ENCODE results near the gene EXOC6B.
"Not testable (repeated sequence)": the region's sequence is repeated elsewhere in the genome, so short reads cannot be mapped to it uniquely, and the experiment has no call there.

Gene EXOC6B

GRCh38 chr2:72638600-72639211, 187.1 kb downstream of the EXOC6B start:
- H3K4me3 ChIP-seq (ENCODE audit: low read depth, low read length), result no peak overlapping the region
- no peak for DNase-seq (ENCODE audit: low read depth)

- no peak for DNase-seq (ENCODE audit: low read depth)
- no peak overlapping the region for H3K4me3 ChIP-seq (ENCODE audit: low read depth, low read length)
Observed at GRCh38 chr2:72636210-72636609, 189.6 kb downstream of the EXOC6B start.

DNA sequence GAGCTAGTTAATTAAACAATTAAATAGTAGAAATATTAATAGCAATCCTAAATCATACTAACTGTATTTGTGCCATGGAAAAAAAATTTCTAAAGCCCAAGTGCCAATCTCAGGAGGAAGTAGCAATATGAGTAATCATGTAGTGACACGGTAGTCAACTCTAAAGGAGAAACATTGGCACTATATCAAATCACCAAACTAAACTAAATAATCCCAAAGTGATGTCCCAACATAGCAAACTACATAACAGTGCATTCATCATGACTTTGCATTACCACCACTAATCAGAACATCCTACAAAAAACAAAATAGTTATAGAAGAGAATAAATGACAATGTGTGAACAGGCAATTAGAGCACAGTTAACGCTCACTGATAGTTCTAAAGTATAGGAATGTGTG, 195.1 kb downstream of the EXOC6B start:
- H3K4me3 ChIP-seq (ENCODE audit: low read depth, low read length), result no peak overlapping the region
- DNase-seq (ENCODE audit: low read depth), result no peak

GRCh38 chr2:72629062-72629461, 196.8 kb downstream of the EXOC6B start:
- DNase-seq (ENCODE audit: low read depth), result no peak
- no peak overlapping the region for H3K4me3 ChIP-seq (ENCODE audit: low read depth, low read length)

GRCh38 chr2:72627083-72627482, 198.8 kb downstream of the EXOC6B start:
- H3K4me3 ChIP-seq (ENCODE audit: low read depth, low read length), result no peak overlapping the region
- no peak for DNase-seq (ENCODE audit: low read depth)

DNA sequence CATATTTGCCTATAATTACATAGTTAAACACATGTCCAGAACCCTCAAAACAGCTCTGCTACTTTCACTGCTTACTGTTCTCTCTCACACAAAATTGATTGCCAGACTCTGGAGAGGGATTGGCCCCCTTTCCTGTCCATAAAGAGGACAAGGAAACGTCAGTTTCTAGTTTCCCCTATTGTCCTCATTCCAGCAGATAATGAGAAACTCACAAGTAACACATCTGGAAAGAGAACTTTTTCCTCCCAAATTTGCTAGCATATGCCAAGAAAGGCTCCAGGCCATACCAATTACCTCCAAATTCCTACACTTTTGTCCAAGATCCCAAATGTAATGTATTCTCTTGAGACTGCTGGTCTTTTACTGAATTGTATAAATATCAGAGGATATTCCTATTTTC, 200.5 kb downstream of the EXOC6B start:
- H3K4me3 ChIP-seq (ENCODE audit: low read depth, low read length), result no peak overlapping the region
- DNase-seq (ENCODE audit: low read depth), result no peak

DNA sequence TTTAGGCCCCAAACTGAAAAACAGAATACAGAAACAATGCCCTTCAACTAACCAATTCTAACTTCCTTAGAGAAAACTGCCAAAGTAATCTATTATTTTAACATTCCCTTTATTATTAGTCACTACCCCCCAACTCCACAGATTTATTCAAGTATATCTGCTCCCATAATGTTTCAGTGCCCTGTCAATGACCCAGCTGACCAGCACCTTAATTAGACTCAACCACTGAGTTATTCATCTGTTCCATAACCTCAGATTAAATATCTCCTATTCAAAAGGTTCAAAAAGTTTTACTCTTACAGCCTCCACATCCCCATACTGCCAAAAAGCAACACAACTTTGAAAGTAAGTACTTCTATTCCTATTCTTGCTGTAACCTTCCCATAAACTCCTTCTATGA, 202.4 kb downstream of the EXOC6B start:
- DNase-seq (ENCODE audit: low read depth), result no peak
- no peak overlapping the region for H3K4me3 ChIP-seq (ENCODE audit: low read depth, low read length)

- H3K4me3 ChIP-seq (ENCODE audit: low read depth, low read length), result no peak overlapping the region
- DNase-seq (ENCODE audit: low read depth), result no peak
Observed at GRCh38 chr2:72619626-72620025, 206.2 kb downstream of the EXOC6B start.

- no peak for DNase-seq (ENCODE audit: low read depth)
- no peak overlapping the region for H3K4me3 ChIP-seq (ENCODE audit: low read depth, low read length)
Observed at GRCh38 chr2:72613931-72614330, 211.9 kb downstream of the EXOC6B start.

GRCh38 chr2:72612614-72613160, 213.1 kb downstream of the EXOC6B start:
- DNase-seq (ENCODE audit: low read depth), result no peak
- H3K4me3 ChIP-seq (ENCODE audit: low read depth, low read length), result no peak overlapping the region

GRCh38 chr2:72607189-72607588, 218.6 kb downstream of the EXOC6B start:
- no peak overlapping the region for H3K4me3 ChIP-seq (ENCODE audit: low read depth, low read length)
- DNase-seq (ENCODE audit: low read depth), result no peak

DNA sequence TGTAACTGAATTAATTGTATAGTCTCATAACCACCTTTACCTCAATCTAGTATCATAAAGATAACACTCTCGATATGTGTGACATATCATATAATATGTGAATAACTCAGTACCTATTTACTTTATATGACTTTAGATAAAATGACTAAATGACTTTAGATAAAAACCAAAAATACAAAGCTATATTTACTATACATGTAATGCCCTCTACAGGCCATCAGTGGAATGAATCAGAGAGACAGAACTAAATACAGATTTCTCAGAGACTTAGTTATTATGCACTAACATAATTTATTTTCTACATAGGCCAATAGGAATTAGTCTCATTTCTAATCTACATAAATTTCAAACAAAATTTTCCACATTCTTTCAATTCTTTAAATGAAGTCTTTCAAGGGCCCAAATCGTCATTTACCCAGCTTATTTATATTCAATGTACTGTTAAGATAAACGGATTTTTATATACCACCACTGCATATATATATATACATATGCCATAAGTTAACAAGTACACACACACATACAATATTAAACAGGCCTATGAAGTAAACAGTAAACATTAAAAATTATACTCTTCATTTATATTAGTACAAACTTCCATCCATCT, 219.9 kb downstream of the EXOC6B start:
- DNase-seq (ENCODE audit: low read depth), result no peak
- H3K4me3 ChIP-seq (ENCODE audit: low read depth, low read length), result no peak overlapping the region

DNA sequence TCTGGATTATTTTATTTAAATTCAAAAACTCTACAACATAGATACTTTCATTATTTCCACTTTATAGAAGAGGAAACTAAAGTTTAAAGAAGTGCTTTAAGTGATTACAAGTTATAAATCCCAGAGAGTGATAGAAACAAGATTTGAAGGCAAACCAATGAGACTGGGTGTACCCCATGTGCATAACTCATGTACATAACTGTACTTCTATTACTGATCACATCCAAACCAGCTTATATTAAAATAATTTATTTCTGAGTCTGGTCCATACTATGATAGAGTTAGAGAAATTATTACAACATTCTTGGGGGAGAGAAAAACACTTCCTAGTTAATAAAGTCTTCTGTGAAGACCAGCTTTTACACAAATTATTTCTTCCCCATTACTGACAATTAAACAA, 221.4 kb downstream of the EXOC6B start:
- no peak overlapping the region for H3K4me3 ChIP-seq (ENCODE audit: low read depth, low read length)
- DNase-seq (ENCODE audit: low read depth), result no peak

GRCh38 chr2:72603481-72603880, 222.4 kb downstream of the EXOC6B start:
- no peak overlapping the region for H3K4me3 ChIP-seq (ENCODE audit: low read depth, low read length)
- peak; percentile 25 for DNase-seq (ENCODE audit: low read depth)

DNA sequence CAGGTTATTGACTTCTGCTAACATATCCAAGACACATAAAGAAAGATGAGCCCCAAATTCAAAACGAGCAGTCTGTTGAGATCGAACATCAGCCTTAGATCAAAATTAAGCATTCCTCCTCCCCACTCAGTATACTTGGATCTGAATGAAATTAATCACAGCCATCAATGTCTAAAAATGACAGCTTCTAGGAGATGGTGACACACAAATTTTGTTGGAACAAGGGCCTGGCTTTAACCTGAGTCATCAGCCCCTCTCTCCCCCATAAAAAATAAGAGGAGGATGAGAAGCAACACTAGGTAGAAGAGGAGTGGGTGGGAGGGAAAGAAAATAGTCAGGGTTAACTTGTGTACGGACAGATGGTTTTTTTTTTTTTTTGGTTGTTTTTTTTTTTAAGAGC, 223.1 kb downstream of the EXOC6B start:
- no peak for DNase-seq (ENCODE audit: low read depth)
- no peak overlapping the region for H3K4me3 ChIP-seq (ENCODE audit: low read depth, low read length)

- H3K4me3 ChIP-seq (ENCODE audit: low read depth, low read length), result no peak overlapping the region
- no peak for DNase-seq (ENCODE audit: low read depth)
Observed at GRCh38 chr2:72602095-72602494, 223.7 kb downstream of the EXOC6B start.

DNA sequence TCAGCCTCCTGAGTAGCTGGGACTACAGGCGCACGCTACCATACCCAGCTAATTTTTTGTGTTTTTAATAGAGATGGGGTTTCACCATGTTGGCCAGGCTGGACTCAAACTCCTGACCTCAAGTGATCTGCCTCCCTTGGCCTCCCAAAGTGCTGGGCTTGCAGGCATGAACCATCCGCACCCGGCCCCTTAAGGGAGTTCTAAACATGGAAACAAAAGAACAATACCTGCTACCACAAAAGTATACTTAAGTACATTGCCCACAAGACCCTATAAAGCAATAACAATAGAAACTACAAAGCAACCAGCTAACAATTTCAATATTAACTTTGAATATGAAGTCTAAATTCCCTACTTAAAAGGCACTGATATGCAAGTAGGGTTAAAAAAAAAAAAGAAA, 242.0 kb downstream of the EXOC6B start:
- not testable (repeated sequence) for H3K4me3 ChIP-seq (ENCODE audit: low read depth, low read length); DNase-seq (ENCODE audit: low read depth)

GRCh38 chr2:72583376-72583775, 242.5 kb downstream of the EXOC6B start:
- no peak for DNase-seq (ENCODE audit: low read depth)
- H3K4me3 ChIP-seq (ENCODE audit: low read depth, low read length), result no peak overlapping the region

DNA sequence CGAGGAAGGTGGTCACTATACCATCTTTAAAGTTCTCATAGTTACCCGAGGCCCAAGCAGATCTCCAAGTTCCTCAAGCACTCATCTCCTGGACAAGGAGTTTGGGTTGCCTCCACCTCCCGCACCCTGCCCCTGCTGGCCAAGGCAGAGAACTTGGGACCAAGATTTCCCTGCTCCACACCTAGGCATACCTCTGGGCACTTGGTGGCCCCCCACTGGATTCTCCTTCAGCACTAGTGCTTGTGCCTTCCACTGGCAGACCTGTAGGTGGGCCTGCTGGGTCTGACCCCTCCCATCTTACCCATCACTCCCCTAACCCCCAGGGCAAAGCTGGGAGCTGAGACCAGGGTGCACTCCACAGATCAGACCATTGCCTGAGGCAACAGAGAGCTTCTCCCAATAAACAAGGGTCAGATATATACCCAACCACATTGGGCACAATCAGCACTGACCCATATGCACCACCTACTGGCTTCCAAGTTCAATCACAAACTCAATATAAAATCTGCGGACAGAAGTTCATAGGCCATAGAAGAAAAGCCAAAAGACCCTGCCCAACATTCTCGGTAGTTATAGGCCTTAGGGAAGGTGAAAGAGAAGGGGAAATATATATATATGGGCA, 244.2 kb downstream of the EXOC6B start:
- no peak for DNase-seq (ENCODE audit: low read depth)
- H3K4me3 ChIP-seq (ENCODE audit: low read depth, low read length), result no peak overlapping the region

DNA sequence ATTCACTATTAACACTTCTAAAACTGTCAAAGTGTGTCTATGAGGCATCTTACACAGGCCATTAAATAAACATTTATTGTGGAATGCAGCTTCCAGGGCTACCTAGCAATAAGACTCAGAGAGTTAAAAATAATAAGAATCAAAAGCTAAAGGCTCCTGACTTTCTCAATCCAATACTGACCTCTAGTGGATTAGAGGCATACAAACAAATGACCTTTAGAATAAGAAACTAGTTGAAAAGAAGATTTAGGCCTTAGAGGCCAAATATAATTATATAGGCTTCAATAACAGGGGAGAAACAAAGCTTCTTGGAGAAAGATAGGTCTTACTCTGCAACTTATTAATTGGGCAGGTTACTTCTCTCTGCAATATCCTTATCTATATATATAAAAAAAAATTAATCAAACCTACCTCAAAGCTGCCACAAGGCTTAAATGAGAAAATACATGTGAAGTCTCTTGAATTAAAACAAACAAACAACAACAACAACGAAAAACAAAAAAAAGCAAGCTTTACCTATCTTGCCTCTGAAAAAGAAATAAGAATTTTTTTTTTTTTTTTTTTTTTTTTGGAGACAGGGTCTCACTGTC, 246.1 kb downstream of the EXOC6B start:
- H3K4me3 ChIP-seq (ENCODE audit: low read depth, low read length), result no peak overlapping the region
- DNase-seq (ENCODE audit: low read depth), result no peak

GRCh38 chr2:72576861-72577260, 249.0 kb downstream of the EXOC6B start:
- H3K4me3 ChIP-seq (ENCODE audit: low read depth, low read length), result no peak overlapping the region
- DNase-seq (ENCODE audit: low read depth), result no peak

Data from skeletal muscle cell (primary cell).